ENCODE results near the gene ATP2C2. TPM values are rescaled to one million over a fixed set of nuclear protein-coding genes. Genes with fewer than 3 reads are reported as not detected.

ATP2C2 gene
- total and polyA plus RNA-seq, 11 donors = 0.17 TPM; not detected in 10

DNA sequence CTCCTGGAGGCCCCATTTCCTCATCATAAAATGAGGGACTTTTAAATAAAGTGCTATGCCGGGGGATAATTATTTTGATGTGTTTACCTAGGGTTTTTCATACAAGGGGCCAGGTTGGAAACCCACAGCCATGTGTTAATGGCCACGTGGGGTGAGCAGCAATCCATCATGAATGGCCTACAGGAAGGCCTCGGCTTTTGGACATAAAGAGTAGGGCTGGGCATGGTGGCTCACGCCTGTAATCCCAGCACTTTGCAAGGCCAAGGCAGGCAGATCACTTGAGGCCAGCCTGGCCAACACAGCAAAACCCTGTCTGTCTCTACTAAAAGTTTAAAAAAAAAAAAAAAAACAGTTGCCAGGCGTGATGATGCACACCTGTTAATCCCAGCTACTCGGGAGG, 95.8 kb downstream of the ATP2C2 start:
- H3K9me3 ChIP-seq = peaks cover 0 to 17% (median 8%) of the 10 kb centered on the region in 12 donors
- ATAC-seq (no peak), DNase-seq (peak in 1 of 5 donors; percentile 3)
- TF ChIP-seq, protein P1, sequence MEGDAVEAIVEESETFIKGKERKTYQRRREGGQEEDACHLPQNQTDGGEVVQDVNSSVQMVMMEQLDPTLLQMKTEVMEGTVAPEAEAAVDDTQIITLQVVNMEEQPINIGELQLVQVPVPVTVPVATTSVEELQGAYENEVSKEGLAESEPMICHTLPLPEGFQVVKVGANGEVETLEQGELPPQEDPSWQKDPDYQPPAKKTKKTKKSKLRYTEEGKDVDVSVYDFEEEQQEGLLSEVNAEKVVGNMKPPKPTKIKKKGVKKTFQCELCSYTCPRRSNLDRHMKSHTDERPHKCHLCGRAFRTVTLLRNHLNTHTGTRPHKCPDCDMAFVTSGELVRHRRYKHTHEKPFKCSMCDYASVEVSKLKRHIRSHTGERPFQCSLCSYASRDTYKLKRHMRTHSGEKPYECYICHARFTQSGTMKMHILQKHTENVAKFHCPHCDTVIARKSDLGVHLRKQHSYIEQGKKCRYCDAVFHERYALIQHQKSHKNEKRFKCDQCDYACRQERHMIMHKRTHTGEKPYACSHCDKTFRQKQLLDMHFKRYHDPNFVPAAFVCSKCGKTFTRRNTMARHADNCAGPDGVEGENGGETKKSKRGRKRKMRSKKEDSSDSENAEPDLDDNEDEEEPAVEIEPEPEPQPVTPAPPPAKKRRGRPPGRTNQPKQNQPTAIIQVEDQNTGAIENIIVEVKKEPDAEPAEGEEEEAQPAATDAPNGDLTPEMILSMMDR (IDR thresholded peaks at IDR 0.05) = no peak
- no peak for TF ChIP-seq POLR2A (IDR thresholded peaks at IDR 0.05)
- H3K27me3 ChIP-seq = no peaks in the 10 kb centered on the region
- H3K27ac ChIP-seq = no peak overlapping the region
- WGBS, 4 donors = 82 to 91% (median 89%) methylated on average over 5 to 6 of the region's 6 CpGs
- peaks cover 0 to 16% (median 5%) of the 10 kb centered on the region in 9 donors for H3K36me3 ChIP-seq
- intact Hi-C loops (cut with DNase I) = no loop called here
- no peak overlapping the region for H3K4me3 ChIP-seq
- peaks cover 0 to 11% (median 0%) of the 10 kb centered on the region in 12 donors for H3K4me1 ChIP-seq

DNA sequence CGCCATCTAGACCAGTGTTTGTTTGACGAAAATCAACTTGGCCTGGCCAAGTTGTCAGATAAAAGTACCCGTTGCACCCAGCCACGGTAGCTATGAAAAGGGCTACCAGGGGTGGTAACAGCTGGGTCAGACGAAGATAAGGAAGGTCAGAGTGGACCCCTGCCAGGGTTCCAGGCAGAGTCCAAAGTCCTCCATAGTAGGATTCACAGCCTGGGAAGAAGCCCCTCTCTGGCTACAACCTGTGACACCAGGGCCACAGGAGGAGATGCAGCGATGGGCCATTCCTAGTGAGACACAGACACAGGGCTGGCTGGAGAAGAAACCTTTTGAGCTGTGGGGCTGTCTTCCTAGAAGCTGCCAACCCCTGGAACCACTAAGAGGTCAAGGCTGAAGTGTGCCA, 96.8 kb downstream of the ATP2C2 start:
- Histone ChIP-seq H3K27ac (no peak overlapping the region), H3K36me3 (peaks cover 0 to 16% (median 5%) of the 10 kb centered on the region in 9 donors), H3K27me3 (no peaks in the 10 kb centered on the region), H3K4me3 (no peak overlapping the region), H3K9me3 (peaks cover 0 to 17% (median 8%) of the 10 kb centered on the region in 12 donors), H3K4me1 (peaks cover 0 to 11% (median 0%) of the 10 kb centered on the region in 12 donors)
- no peak for ATAC-seq
- 88 to 92% (median 91%) methylated on average over 5 to 6 of the region's 6 CpGs for WGBS, 4 donors
- TF ChIP-seq, protein P1 (IDR thresholded peaks at IDR 0.05) = no peak
- TF ChIP-seq POLR2A (IDR thresholded peaks at IDR 0.05) = no peak
- peak in 1 of 5 donors; percentile 11 for DNase-seq
- intact Hi-C loops (cut with DNase I) = no loop called here

DNA sequence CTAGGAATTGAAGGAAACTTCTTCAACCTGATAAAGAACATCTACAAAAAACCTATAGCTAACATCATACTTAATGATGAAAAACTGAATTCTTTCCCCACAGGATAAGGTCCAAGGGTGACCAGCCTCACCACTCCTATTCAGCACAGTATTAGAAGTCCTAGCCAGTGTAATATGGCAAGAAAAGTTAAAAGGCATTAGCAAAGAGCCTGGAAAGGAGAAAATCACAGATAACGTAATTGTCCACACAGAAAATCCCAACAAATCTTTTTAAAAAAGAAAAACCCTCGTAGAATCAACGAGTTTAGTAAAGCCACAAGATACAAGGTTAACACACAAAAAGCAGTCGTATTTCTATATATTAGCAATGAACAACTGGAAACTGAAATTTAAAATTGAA, 98.4 kb downstream of the ATP2C2 start:
- WGBS, 4 donors = 46 to 96% (median 60%) methylated on average over 4 of the region's 4 CpGs
- no peak for DNase-seq
- peaks cover 0 to 17% (median 8%) of the 10 kb centered on the region in 12 donors for H3K9me3 ChIP-seq
- H3K4me1 ChIP-seq = peaks cover 0 to 11% (median 0%) of the 10 kb centered on the region in 12 donors
- no peak for ATAC-seq
- peaks cover 0 to 16% (median 5%) of the 10 kb centered on the region in 9 donors for H3K36me3 ChIP-seq
- TF ChIP-seq, protein P1 (IDR thresholded peaks at IDR 0.05) = no peak
- no peak for TF ChIP-seq POLR2A (IDR thresholded peaks at IDR 0.05)
- no peak overlapping the region for H3K4me3 ChIP-seq
- intact Hi-C loops (cut with DNase I) = no loop called here
- no peak overlapping the region for H3K27ac ChIP-seq
- no peaks in the 10 kb centered on the region for H3K27me3 ChIP-seq

DNA sequence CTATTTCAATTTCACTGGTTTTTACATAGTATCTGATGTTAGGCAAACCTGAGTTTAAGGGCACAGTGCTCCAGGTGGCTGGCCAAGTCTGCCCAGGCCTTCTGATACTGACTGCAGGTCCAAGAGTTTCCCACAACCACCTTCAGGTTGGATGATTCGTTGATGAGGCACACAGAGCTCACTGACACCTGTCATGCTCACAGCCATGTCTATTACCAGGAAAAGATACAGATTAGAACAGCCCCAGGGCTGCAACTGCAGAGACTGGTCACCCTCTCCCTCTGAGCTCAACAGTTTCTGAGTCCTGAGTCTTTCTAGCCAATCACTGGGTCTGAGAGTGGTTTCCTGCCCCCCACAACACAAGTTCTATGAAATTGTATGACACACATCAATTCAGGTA, 98.9 kb downstream of the ATP2C2 start:
- DNase-seq (no peak), ATAC-seq (no peak)
- Histone ChIP-seq H3K27ac (no peak overlapping the region), H3K4me3 (no peak overlapping the region), H3K27me3 (no peaks in the 10 kb centered on the region), H3K36me3 (peaks cover 0 to 16% (median 5%) of the 10 kb centered on the region in 9 donors), H3K4me1 (peaks cover 0 to 11% (median 0%) of the 10 kb centered on the region in 12 donors), H3K9me3 (peaks cover 0 to 17% (median 8%) of the 10 kb centered on the region in 12 donors)
- TF ChIP-seq, protein P1 (IDR thresholded peaks at IDR 0.05) = no peak
- TF ChIP-seq POLR2A (IDR thresholded peaks at IDR 0.05) = no peak
- WGBS, 4 donors = 89 to 100% (median 96%) methylated on average over 1 of the region's 1 CpG
- intact Hi-C loops (cut with DNase I) = no loop called here

Data from heart left ventricle (tissue), 16 donors.